ENCODE data around the gene FAM43A. TPM values are rescaled to one million over a fixed set of nuclear protein-coding genes. Genes with fewer than 3 reads are reported as not detected.

Gene FAM43A
- total and polyA plus RNA-seq, 2 of the 4 experiments (the other 2 are of a cell fraction): 3.0 to 11.5 TPM

- no peak for TF ChIP-seq USF2 (IDR thresholded peaks at IDR 0.05; ENCODE audit: low read depth, low read length)
Measured at GRCh38 chr3:194688200-194688740, 2.6 kb downstream of the FAM43A start (continued).

- BruUV-seq (replicated peaks): no TSS peak
- Histone ChIP-seq H2BK120ac (ENCODE audit: low read depth, low read length) (peak overlapping the region; percentile 30), H4K8ac (ENCODE audit: low read depth in 2 of 2, low read length in 2 of 2) (peak overlapping the region in 1 of 2 experiments; percentile 25; a peak in 1 of 4 replicates), H4K20me1 (ENCODE audit: insufficient read depth, low read length) (peaks cover 33% of the 10 kb centered on the region), H3K56ac (ENCODE audit: extremely low read depth, insufficient read depth, low read length) (peak overlapping the region; percentile 7; the same call in 1 of the 2 replicates), H3K4me2 (ENCODE audit: low read depth, low read length) (peak overlapping the region; percentile 63), H3K79me1 (ENCODE audit: low read depth in 1 of 2, low read length in 2 of 2) (peaks cover 0 to 19% of the 10 kb centered on the region in 2 experiments; a peak in 2 of 4 replicates), H3K23ac (ENCODE audit: low read depth, low read length) (no peak overlapping the region; the same call in 1 of the 2 replicates), H3K4ac (ENCODE audit: low read depth, low read length) (peak overlapping the region; percentile 57), H3K18ac (ENCODE audit: low read depth, low read length) (peak overlapping the region; percentile 88), H3K27ac (ENCODE audit: insufficient read depth, low read length) (peak overlapping the region; percentile 77), H2AK5ac (ENCODE audit: low read depth, low read length) (peak overlapping the region; percentile 68; the same call in 1 of the 2 replicates), H3K4me1 (ENCODE audit: control insufficient read depth, insufficient read depth, low read length) (peaks cover 14% of the 10 kb centered on the region), H3K9me1 (ENCODE audit: insufficient read depth, low read length) (0 out of 2 replicates have a peak, but pooled peaks cover 2% of the 10 kb centered on the region), H3K9me3 (ENCODE audit: control insufficient read depth, insufficient read depth, low read length) (no peaks in the 10 kb centered on the region), H3K4me3 (ENCODE audit: insufficient read depth, low read depth, low read length) (peak overlapping the region; percentile 19; the same call in 1 of the 2 replicates), H2BK15ac (ENCODE audit: low read depth, low read length) (no peak overlapping the region), H3K14ac (replicated peaks; ENCODE audit: low read depth, low read length) (peak overlapping the region; percentile 12; the same call in 1 of the 2 replicates), H2AK9ac (replicated peaks; ENCODE audit: low read depth, low read length, poor library complexity) (no peak overlapping the region), H3K27me3 (ENCODE audit: control insufficient read depth, insufficient read depth, low read length) (no peaks in the 10 kb centered on the region), H2AFZ (replicated peaks; ENCODE audit: low read length, poor library complexity) (no peak overlapping the region), H3K36me3 (ENCODE audit: control insufficient read depth, insufficient read depth, low read length) (peaks cover 14% of the 10 kb centered on the region; the same call in 1 of the 2 replicates), H2BK20ac (ENCODE audit: low read depth, low read length) (peak overlapping the region; percentile 38), H4K91ac (ENCODE audit: insufficient read depth, low read depth, low read length) (peak overlapping the region; percentile 70), H2BK5ac (ENCODE audit: low read depth, low read length, poor library complexity, severe bottlenecking) (peak overlapping the region; percentile 5), H3K9ac (ENCODE audit: low read depth, low read length) (peak overlapping the region; percentile 63), H4K5ac (ENCODE audit: low read depth, low read length) (peak overlapping the region; percentile 52; the same call in 1 of the 2 replicates)
- WGBS, 2 experiments (ENCODE audit: extremely low coverage in 2 of 2, insufficient read length in 1 of 2): 54% methylated on average over 3 of the region's 6 CpGs; no CpG with 5 or more reads in 1 of the 2 experiments
- DNase-seq (no peak), ATAC-seq (ENCODE audit: low read depth) (no peak)
- dilution Hi-C loops (cut with HindIII; ENCODE audit: low sequenced_read_pairs, unreplicated experiment) (no loop called here), intact Hi-C loops (cut with micrococcal nuclease) (loop anchor here (2.0 to 5.0 kb wide), 4 partner anchors 38 to 313 kb away; no protein-coding TSS in a partner anchor), in situ Hi-C loops (cut with MboI; ENCODE audit: low sequenced_read_pairs) (no loop called here)
- TF ChIP-seq RAD21 (IDR thresholded peaks at IDR 0.05; ENCODE audit: low read length) (no peak), FOS (IDR thresholded peaks at IDR 0.05; ENCODE audit: low read depth, low read length) (no peak), CEBPB (IDR thresholded peaks at IDR 0.05; ENCODE audit: low read depth, low read length) (no peak), RFX5 (IDR thresholded peaks at IDR 0.05; ENCODE audit: low read depth, low read length) (no peak), ELK1 (IDR thresholded peaks at IDR 0.05; ENCODE audit: borderline replicate concordance, low read depth, low read length) (no peak), MXI1 (IDR thresholded peaks at IDR 0.05; ENCODE audit: borderline replicate concordance, low read depth, low read length) (no peak)
- ChIA-PET POLR2A (ENCODE audit: unreplicated experiment) (interaction anchor here (0.6 kb wide), 1 partner anchor 626 kb away, joined by 9 read pairs; no protein-coding TSS in a partner anchor), CTCF (no interaction called here)
Measured at GRCh38 chr3:194688946-194689345, 3.3 kb downstream of the FAM43A start.

All from IMR-90 (cell line).